ENCODE data around the gene AWAT1.
"Not testable (repeated sequence)": the region's sequence is repeated elsewhere in the genome, so short reads cannot be mapped to it uniquely, and the experiment has no call there.

The AWAT1 gene

DNA sequence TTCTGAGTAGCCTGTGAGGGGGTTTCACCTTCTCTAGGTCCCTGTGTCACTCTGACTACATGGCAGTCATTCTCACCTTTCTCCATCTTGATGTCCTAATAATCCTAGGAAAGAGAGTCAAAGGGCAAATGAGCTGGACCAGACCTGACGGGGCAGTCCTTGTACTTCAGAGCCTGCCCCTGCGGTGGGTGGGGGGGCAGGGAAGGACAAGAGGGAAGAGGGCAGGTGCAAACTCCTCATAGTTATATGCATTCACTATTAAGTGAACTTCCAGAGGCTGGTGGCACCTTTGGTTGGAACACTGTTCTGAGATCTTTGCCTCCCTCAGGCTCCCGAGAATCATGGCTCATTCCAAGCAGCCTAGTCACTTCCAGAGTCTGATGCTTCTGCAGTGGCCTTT is at the start of gene AWAT1:
Gene AWAT1 (plus strand): TSS at position 301 of the 400 bp plus-strand sequence. CDS start 41 bp downstream, at position 342.
- DNase-seq: no peak

- no peak for DNase-seq
Measured at GRCh38 chrX:70190225-70190624, 44.2 kb upstream of the AWAT1 start.

- peak; percentile 76 for DNase-seq
Measured at GRCh38 chrX:70196961-70197720, 37.3 kb upstream of the AWAT1 start.

GRCh38 chrX:70201732-70202131 is 32.7 kb upstream of the AWAT1 start:
- DNase-seq: no peak

GRCh38 chrX:70208479-70208878 is 26.0 kb upstream of the AWAT1 start:
- DNase-seq: no peak

GRCh38 chrX:70209570-70209969 is 24.9 kb upstream of the AWAT1 start:
- not testable (repeated sequence) for DNase-seq

GRCh38 chrX:70219938-70220764 is 14.3 kb upstream of the AWAT1 start:
- no peak for DNase-seq

- no peak for DNase-seq
Measured at GRCh38 chrX:70226048-70226447, 8.4 kb upstream of the AWAT1 start.

GRCh38 chrX:70226687-70227086 is 7.8 kb upstream of the AWAT1 start:
- no peak for DNase-seq

DNA sequence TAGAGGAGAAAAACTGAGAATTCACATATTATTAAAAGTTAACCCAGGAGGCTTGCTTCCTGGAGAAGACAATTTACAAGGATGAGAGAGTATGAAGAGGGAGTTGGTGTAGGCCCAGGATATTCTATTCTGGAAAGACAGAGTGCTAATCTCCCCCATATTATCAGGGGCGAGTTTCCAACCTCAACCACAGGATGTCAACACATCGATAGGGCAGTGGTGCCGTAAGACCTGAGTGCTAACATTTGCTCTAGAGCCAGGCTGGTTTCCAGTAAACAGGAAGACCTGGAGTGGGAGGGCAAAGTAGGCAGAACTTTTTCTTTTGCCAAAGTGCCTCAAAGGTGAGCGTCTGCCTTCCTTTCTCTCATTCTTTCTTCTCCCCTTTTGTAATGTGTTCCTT is 2.8 kb upstream of the AWAT1 start:
- no peak for DNase-seq

DNA sequence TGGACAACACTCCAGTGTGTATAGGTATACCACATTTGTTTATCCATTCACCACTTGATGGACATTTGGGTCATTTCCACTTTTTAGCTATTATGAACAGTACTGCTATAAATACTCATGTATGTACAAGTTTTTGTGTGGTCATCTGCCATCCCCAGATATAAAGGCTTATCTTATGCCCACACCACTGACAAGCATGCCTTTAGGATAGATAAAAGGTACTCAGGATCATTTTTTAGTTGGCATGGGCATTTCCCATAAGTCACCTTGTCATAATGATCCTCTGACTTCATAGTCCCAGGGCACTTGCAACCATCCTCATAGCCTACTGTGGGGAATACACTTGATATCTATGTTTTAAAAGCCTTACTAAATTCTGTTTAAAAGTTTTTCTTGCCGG is 6.3 kb downstream of the AWAT1 start:
- no peak for DNase-seq

- no peak for DNase-seq
Measured at GRCh38 chrX:70241501-70241900, 7.0 kb downstream of the AWAT1 start.

DNA sequence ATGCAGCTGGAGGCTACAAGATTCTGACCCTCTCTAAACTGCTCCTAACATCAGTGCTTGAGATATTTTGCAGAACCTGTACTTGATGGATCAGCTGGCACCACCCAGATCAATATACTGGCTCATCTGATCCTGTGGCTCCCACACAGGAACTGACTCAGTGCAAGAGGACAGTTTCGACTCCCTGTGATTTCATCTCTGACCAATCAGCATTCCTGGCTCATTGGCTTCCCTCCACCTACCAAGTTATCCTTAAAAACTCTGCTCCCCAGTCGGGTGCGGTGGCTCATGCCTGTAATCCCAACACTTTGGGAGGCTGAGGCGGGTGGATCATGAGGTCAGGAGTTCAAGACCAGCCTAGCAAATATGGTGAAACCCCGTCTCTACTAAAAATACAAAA is 9.1 kb downstream of the AWAT1 start:
- DNase-seq: not testable (repeated sequence)

GRCh38 chrX:70244881-70245280 is 10.4 kb downstream of the AWAT1 start:
- no peak for DNase-seq

- no peak for DNase-seq
Measured at GRCh38 chrX:70247252-70247651, 12.8 kb downstream of the AWAT1 start.

- no peak for DNase-seq
Measured at GRCh38 chrX:70252491-70252890, 18.0 kb downstream of the AWAT1 start.

DNA sequence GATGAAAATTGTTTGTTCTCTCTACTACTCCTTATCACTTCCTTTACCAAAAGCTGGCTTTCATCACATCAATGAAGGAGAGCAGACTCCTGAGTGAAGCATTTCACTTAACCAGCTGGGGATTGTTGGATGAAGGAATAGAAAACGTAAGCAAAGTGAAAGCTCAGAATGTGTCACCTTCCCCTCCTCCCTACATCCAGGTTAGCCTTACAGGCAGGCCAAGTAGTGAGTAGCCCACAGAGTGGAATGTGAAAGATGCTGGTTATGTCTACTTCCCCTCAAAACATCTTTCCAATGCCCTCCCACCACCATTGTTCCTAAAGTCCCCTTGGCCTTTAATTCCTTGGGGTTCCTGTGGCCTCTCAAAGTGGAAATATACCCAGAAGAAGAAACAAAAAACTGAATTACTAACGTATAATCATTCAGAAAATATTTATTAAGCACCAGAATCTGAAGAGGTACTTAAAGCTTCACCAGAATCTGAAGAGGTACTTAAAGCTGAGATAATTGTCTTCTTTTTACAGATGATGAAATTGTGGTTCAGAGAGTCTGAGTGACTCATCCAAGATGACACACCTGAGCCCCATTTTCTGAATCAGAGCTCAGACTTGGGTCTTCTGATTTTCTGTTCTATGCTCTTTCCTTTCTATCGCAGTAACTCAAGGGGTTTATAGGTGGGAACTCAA is 19.1 kb downstream of the AWAT1 start:
- DNase-seq: no peak

DNA sequence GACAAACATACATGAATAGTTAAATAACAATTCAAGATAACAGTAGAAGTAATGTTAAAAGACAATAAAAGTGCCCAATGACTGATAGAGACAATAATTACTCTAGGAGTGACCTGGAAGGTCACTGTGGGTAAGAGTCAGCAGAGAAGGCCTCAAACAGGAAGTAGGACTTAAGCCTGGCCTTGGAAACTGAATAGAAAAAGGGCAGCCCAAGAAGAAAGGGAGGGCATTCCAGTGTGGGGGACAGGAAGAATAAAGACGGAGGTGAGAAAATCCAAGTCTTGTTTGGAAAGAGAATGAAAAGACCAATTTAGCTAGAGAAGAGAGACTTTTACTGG is 19.6 kb downstream of the AWAT1 start:
- DNase-seq: no peak

DNA sequence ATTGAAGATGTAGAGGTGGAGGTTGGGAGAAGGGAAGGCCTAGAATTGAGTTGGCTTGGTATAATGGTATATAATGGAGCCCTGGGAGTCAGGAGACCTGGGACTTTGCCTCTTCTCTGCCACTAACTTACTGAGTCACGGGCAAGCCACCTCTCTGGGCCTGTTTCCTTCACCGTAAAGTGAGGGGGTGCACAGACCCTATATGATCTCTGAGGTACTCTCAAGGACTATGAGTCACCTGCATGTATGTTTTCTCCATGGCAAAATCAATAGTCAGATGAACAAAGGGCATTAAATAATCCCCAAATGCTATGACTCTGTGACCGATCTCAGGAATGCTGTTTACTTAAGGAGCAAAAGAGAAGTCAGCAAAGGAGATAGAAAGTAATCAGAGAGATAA is 20.5 kb downstream of the AWAT1 start:
- DNase-seq: no peak

DNA sequence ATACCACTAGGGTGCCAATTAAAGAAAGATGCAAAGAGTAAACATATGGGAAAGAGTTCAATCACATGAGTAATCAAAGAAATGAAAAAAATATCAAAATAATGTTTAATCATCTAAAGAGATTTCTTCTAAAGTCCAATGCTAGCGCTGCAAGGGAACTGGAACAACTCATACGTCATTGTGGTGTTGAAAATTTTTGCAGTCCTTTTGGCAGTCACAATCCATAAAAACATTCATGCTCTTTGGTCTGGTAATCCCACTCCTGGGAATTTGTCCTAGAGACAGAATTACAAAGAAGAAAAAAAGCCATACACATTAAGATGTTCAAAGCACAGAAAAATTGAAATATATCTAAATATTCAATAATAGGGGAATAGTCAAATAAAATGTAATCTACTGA is 21.0 kb downstream of the AWAT1 start:
- DNase-seq: no peak

DNA sequence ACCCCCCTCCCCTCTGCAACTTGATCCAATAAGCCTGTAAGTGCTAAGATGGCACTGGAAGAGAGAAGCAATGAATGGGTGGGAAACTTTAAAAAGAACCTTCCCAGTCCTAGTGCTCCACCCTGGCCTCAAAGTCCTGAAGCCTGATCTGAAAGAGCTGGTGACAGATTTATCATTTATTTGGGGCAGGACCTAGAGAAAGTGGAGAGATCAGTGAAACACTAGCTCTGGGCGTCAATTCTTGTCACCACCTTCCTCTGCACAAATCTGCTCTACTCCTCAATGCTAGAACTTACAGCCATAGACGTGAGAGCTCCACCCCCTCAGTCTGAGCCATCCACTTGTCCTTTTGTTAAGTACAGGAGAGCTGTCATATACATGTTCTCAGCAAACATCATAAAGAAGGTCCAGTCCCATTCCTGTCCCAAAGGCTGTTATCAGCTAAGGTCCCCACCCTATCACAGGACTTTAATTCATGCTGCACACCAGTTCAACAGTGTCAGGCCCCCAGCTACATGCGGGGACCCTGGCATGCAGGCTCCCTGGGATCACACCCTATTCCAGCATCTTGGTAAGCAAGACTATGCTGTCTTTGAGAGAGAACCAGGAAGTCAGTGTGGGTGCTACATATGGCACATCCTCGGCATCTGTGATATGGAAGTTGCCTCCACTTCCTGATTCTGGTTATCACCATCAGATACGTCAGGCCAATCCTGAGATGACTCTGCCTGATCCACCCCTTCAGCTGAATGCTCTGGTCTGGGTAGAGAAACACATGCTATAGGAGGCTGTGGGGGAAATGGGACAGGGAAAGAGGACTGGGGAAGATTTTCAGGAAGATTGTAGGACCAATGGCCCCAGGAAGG is 23.2 kb downstream of the AWAT1 start:
- no peak for DNase-seq

GRCh38 chrX:70260104-70260503 is 25.6 kb downstream of the AWAT1 start, which contains the start of gene P2RY4:
Gene P2RY4, minus strand, starts transcription at chrX:70260204. Its CDS starts 580 bp downstream, at chrX:70259624.
- DNase-seq: no peak

All from stimulated activated CD8-positive, alpha-beta memory T cell treated with anti-CD3 and anti-CD28 coated beads, Interleukin-4, amount 100 ng/mL, for 48 hours (primary cell).